ENCODE data around the gene USP15.

Gene USP15

DNA sequence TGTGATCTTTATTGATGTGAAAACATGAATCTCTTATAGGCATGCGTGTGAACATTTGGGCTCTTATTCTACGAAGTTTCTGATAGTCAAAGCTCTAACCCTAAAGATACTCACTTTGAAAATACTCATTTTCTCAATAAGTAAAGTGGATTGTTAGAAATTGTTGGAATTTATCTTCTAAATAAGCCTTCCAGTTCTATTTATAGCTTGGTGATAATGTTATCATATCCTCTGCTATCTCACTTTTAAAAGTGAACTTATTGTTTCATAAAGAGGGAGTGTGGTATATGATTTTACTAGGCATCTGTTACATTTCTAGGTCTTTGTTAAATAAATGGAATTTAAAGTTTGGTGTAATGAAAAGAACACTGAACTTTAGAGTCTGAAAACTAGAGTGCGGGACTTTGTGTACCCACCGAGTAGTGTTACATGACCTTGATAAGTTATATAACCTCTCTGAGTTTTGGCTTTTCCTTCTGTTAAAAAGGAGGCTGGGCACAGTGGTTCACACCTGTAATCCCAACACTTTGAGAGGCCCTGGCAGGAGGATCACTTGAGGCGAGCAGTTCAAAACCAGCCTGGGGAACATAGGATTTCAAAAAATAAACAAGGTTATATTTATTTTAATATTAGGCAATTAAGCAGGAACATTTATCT lies 13.6 kb downstream of the USP15 start:
- POLR2A ChIA-PET = no interaction called here
- CTCF ChIA-PET = interaction anchor here (0.6 to 0.7 kb wide), 2 partner anchors 8 to 794 kb away, joined by 3 read pairs; no protein-coding TSS in a partner anchor
- no peaks in the 10 kb centered on the region for H3K36me3 ChIP-seq (ENCODE audit: control insufficient read depth in 2 of 2, insufficient read depth in 1 of 2, low read length in 2 of 2)
- TF ChIP-seq ZNF146 (tag by site-specific recombination; IDR thresholded peaks at IDR 0.05) (no peak), PRDM6 (tag by site-specific recombination; IDR thresholded peaks at IDR 0.05) (peak; percentile 28)
- H3K9me3 ChIP-seq (ENCODE audit: control insufficient read depth, insufficient read depth, low read depth, low read length) = no peaks in the 10 kb centered on the region
- no peak overlapping the region for H3K27ac ChIP-seq (ENCODE audit: extremely low read depth, low read depth, low read length)
- H3K4me3 ChIP-seq (ENCODE audit: low read depth, low read length) = no peak overlapping the region
- peaks cover 47% of the 10 kb centered on the region for H3K4me1 ChIP-seq (ENCODE audit: control insufficient read depth, insufficient read depth, low read length)

GRCh38 chr12:62278022-62278421 lies 17.8 kb downstream of the USP15 start:
- CTCF ChIA-PET = no interaction called here
- Histone ChIP-seq H3K4me1 (ENCODE audit: control insufficient read depth, insufficient read depth, low read length) (peaks cover 28% of the 10 kb centered on the region), H3K36me3 (ENCODE audit: control insufficient read depth in 2 of 2, insufficient read depth in 1 of 2, low read length in 2 of 2) (no peaks in the 10 kb centered on the region), H3K9me3 (ENCODE audit: control insufficient read depth, insufficient read depth, low read depth, low read length) (no peaks in the 10 kb centered on the region), H3K27ac (ENCODE audit: extremely low read depth, low read depth, low read length) (no peak overlapping the region), H3K4me3 (ENCODE audit: low read depth, low read length) (no peak overlapping the region)
- POLR2A ChIA-PET = no interaction called here
- TF ChIP-seq RBAK (tag by site-specific recombination; IDR thresholded peaks at IDR 0.05) (no peak), ZNF513 (tag by site-specific recombination; IDR thresholded peaks at IDR 0.05) (no peak), ZNF707 (tag by site-specific recombination; IDR thresholded peaks at IDR 0.05) (no peak), ZNF221 (tag by site-specific recombination; IDR thresholded peaks at IDR 0.05; ENCODE audit: borderline replicate concordance) (no peak), IKZF3 (tag by site-specific recombination; IDR thresholded peaks at IDR 0.05) (no peak)

DNA sequence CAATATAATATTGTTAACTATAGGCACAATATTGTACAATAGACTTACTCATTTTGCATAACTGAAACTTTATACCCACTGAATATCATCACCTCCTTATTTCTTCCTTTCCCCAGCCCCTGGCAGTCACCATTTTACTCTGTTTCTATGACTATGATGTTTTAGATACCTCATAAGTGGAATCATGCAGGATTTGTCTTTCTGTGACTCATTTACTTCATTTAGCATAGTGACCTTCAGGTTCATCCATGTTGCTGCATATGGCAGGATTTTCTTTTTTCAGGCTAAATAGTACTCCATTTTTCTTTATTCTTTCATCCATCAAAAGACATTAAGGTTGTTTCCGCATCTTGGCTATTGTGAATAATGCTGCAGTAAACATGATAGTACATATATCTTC lies 18.9 kb downstream of the USP15 start:
- Histone ChIP-seq H3K9me3 (ENCODE audit: control insufficient read depth, insufficient read depth, low read depth, low read length) (no peaks in the 10 kb centered on the region), H3K4me3 (ENCODE audit: low read depth, low read length) (no peak overlapping the region), H3K27ac (ENCODE audit: extremely low read depth, low read depth, low read length) (no peak overlapping the region), H3K36me3 (ENCODE audit: control insufficient read depth in 2 of 2, insufficient read depth in 1 of 2, low read length in 2 of 2) (no peaks in the 10 kb centered on the region), H3K4me1 (ENCODE audit: control insufficient read depth, insufficient read depth, low read length) (peaks cover 18% of the 10 kb centered on the region)
- TF ChIP-seq ZNF596 (tag by site-specific recombination; IDR thresholded peaks at IDR 0.05) (no peak), ZNF146 (tag by site-specific recombination; IDR thresholded peaks at IDR 0.05) (peak; percentile 90)
- ChIA-PET POLR2A (no interaction called here), CTCF (no interaction called here)

GRCh38 chr12:62279961-62280360 lies 19.8 kb downstream of the USP15 start:
- peaks cover 8% of the 10 kb centered on the region for H3K4me1 ChIP-seq (ENCODE audit: control insufficient read depth, insufficient read depth, low read length)
- H3K36me3 ChIP-seq (ENCODE audit: control insufficient read depth in 2 of 2, insufficient read depth in 1 of 2, low read length in 2 of 2) = no peaks in the 10 kb centered on the region
- POLR2A ChIA-PET = no interaction called here
- H3K4me3 ChIP-seq (ENCODE audit: low read depth, low read length) = no peak overlapping the region
- CTCF ChIA-PET = interaction anchor here (0.6 to 0.7 kb wide), 3 partner anchors 10 to 258 kb away, joined by 3 read pairs; no protein-coding TSS in a partner anchor
- no peak overlapping the region for H3K27ac ChIP-seq (ENCODE audit: extremely low read depth, low read depth, low read length)
- H3K9me3 ChIP-seq (ENCODE audit: control insufficient read depth, insufficient read depth, low read depth, low read length) = no peaks in the 10 kb centered on the region
- TF ChIP-seq, protein P1, sequence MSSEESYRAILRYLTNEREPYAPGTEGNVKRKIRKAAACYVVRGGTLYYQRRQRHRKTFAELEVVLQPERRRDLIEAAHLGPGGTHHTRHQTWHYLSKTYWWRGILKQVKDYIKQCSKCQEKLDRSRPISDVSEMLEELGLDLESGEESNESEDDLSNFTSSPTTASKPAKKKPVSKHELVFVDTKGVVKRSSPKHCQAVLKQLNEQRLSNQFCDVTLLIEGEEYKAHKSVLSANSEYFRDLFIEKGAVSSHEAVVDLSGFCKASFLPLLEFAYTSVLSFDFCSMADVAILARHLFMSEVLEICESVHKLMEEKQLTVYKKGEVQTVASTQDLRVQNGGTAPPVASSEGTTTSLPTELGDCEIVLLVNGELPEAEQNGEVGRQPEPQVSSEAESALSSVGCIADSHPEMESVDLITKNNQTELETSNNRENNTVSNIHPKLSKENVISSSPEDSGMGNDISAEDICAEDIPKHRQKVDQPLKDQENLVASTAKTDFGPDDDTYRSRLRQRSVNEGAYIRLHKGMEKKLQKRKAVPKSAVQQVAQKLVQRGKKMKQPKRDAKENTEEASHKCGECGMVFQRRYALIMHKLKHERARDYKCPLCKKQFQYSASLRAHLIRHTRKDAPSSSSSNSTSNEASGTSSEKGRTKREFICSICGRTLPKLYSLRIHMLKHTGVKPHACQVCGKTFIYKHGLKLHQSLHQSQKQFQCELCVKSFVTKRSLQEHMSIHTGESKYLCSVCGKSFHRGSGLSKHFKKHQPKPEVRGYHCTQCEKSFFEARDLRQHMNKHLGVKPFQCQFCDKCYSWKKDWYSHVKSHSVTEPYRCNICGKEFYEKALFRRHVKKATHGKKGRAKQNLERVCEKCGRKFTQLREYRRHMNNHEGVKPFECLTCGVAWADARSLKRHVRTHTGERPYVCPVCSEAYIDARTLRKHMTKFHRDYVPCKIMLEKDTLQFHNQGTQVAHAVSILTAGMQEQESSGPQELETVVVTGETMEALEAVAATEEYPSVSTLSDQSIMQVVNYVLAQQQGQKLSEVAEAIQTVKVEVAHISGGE (tag by site-specific recombination; conservative IDR thresholded peaks at IDR 0.05; ENCODE audit: low read depth) = no peak
- TF ChIP-seq ZNF571 (tag by site-specific recombination; IDR thresholded peaks at IDR 0.05) (no peak), ZNF629 (tag by site-specific recombination; IDR thresholded peaks at IDR 0.05) (no peak), ZNF140 (tag by site-specific recombination; IDR thresholded peaks at IDR 0.05) (no peak), ZBTB8A (tag by site-specific recombination; IDR thresholded peaks at IDR 0.05) (no peak)
- TF ChIP-seq, protein P2, sequence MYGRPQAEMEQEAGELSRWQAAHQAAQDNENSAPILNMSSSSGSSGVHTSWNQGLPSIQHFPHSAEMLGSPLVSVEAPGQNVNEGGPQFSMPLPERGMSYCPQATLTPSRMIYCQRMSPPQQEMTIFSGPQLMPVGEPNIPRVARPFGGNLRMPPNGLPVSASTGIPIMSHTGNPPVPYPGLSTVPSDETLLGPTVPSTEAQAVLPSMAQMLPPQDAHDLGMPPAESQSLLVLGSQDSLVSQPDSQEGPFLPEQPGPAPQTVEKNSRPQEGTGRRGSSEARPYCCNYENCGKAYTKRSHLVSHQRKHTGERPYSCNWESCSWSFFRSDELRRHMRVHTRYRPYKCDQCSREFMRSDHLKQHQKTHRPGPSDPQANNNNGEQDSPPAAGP (tag by site-specific recombination; IDR thresholded peaks at IDR 0.05) = no peak
- TF ChIP-seq, protein P3, sequence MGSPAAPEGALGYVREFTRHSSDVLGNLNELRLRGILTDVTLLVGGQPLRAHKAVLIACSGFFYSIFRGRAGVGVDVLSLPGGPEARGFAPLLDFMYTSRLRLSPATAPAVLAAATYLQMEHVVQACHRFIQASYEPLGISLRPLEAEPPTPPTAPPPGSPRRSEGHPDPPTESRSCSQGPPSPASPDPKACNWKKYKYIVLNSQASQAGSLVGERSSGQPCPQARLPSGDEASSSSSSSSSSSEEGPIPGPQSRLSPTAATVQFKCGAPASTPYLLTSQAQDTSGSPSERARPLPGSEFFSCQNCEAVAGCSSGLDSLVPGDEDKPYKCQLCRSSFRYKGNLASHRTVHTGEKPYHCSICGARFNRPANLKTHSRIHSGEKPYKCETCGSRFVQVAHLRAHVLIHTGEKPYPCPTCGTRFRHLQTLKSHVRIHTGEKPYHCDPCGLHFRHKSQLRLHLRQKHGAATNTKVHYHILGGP (tag by site-specific recombination; IDR thresholded peaks at IDR 0.05) = no peak
- TF ChIP-seq, protein P4, sequence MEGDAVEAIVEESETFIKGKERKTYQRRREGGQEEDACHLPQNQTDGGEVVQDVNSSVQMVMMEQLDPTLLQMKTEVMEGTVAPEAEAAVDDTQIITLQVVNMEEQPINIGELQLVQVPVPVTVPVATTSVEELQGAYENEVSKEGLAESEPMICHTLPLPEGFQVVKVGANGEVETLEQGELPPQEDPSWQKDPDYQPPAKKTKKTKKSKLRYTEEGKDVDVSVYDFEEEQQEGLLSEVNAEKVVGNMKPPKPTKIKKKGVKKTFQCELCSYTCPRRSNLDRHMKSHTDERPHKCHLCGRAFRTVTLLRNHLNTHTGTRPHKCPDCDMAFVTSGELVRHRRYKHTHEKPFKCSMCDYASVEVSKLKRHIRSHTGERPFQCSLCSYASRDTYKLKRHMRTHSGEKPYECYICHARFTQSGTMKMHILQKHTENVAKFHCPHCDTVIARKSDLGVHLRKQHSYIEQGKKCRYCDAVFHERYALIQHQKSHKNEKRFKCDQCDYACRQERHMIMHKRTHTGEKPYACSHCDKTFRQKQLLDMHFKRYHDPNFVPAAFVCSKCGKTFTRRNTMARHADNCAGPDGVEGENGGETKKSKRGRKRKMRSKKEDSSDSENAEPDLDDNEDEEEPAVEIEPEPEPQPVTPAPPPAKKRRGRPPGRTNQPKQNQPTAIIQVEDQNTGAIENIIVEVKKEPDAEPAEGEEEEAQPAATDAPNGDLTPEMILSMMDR (tag by site-specific recombination; IDR thresholded peaks at IDR 0.05) = no peak
